ENCODE data around the gene SLC26A11.
"Not testable (repeated sequence)": the region's sequence is repeated elsewhere in the genome, so short reads cannot be mapped to it uniquely, and the experiment has no call there.

SLC26A11 gene

GRCh38 chr17:80196652-80197051 is 23.6 kb upstream of the SLC26A11 start:
- DNase-seq (ENCODE audit: low spot score), result no peak

DNA sequence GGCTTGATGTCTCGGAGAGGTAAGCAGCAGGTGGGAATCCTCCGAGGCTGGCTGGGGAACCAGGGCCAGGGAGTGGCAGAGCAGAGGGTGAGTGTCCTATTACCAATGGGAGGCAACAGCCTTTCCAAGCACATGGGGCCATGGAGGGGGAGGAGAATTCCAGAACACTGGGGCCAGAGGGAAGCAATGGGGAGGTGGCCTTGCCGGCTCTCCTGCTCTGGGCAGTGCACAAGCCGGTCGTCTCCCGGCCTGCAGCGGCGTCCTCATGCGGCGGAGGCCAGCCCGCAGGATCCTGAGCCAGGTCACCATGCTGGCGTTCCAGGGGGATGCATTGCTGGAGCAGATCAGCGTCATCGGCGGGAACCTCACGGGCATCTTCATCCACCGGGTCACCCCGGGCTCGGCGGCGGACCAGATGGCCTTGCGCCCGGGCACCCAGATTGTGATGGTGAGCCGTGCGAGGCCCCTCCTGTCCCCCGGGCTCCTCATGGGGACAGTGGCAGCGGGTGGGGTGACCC is 22.0 kb upstream of the SLC26A11 start:
- no peak for DNase-seq (ENCODE audit: low spot score)

GRCh38 chr17:80199295-80199694 is 20.9 kb upstream of the SLC26A11 start:
- not testable (repeated sequence) for DNase-seq (ENCODE audit: low spot score)

- DNase-seq (ENCODE audit: low spot score), result no peak
Measured at GRCh38 chr17:80201446-80201845, 18.8 kb upstream of the SLC26A11 start.

GRCh38 chr17:80202197-80202596 is 18.0 kb upstream of the SLC26A11 start:
- DNase-seq (ENCODE audit: low spot score), result no peak

- no peak for DNase-seq (ENCODE audit: low spot score)
Measured at GRCh38 chr17:80203471-80203963, 16.7 kb upstream of the SLC26A11 start.

DNA sequence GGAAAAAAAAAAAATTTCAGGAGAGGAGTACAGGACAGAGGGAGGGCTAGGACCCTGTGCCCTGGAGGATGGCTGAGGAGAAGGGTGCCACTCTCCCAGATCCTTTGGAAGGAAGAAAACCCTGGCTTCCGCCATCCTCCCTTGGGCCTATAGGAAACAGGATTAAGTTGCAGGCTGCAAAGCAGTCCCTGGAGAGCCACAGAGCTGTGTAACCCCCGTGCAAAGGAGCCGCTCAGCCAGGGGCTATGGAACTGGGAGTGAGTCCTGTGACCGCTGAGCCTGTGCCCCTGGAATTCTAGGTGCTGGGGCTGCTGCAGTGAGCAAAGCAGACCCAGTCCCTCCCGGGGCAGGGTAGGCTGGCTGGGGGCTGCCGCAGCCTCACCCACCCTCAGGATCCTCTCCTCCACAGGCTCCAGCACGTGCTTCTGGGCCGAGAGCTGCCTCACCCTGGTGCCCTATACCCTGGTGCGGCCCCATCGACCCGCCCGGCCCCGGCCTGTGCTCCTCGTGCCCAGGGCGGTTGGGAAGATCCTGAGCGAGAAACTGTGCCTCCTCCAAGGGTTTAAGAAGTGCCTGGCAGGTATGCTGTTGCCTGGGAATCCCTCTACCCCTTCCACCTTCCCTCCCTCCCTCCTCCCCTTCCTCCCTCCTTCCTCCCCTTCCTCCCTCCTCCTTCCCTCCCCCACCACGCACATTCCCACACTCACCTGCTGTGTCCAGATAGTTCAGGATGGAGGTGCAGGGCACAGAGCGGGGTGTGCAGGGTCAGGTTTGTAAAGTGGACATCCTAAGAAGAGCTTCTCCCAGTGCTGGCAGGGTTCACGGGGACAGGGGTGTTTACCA is 15.4 kb upstream of the SLC26A11 start:
- DNase-seq (ENCODE audit: low spot score), result no peak

- DNase-seq (ENCODE audit: low spot score), result no peak
Measured at GRCh38 chr17:80205811-80206210, 14.4 kb upstream of the SLC26A11 start.

DNA sequence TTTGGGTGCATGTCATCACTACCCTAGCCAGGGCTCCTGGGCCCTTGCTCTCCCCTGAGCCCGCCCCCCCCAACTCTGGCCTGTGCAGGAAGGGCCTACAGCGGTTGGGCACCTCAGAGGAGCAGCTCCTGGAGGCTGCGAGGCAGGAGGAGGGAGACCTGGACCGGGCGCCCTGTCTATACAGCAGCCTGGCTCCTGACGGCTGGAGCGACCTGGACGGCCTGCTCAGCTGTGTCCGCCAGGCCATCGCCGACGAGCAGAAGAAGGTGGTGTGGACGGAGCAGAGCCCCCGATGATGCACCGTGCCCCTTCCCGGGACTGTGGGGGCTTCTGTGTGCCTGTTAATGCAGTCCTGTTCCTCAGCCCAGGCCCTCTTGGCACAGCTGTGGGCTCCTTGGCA is 12.2 kb upstream of the SLC26A11 start:
- DNase-seq (ENCODE audit: low spot score), result no peak

DNA sequence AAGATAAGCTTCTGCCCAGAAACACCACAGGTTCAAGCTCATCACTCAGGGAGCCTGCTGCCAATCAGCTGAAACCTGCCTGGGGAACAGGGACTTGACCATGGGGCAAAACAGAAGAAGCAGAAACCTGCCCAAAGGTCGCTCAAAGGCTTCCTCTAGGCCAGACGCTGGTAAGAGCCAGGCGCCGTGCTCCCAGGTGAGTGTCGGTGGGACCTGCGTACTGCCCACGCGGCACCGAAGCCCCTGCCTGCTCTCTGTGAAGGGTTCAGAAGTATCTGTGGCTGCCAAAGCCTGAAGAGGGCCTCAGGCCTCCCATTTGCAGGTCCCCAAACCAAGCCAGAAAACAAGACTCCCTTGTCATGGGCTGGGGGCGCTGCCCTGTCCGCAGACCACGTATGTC is 10.5 kb upstream of the SLC26A11 start:
- no peak for DNase-seq (ENCODE audit: low spot score)

DNA sequence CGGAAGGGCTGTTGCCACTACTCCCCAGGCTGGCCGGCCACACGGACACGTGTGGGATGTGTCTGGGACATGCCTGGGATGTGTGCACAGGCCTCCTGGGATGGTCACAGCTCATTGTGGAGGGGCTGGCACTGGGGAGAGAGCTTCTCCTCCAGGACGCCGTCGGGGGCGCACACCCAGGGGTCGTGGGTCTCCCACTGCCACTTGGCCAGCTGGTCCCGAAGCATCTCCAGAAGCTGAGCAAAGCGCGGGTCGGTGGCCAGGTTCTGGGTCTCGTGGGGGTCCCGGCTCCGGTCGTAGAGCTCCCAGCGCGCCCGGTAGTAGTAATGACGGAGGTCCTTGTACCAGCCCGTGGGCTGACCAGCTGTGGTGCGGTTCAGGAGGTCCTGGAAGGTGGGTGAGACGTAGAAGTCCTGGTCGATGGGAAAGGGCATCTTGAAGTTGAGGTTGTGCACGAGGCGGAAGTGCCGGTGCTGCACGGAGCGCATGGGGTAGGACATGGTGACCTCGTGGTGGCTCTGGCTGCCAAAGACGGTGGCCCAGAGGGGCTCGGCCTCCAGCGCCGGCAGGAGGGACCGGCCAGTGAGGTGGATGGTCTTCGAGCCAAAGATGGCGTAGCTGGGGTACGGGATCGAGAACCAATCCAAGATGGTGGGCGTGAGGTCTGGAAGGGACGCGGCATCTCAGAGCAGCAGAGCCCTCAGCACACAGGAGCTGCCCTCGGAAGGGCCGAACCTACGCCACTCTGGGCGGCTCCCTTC is 9.7 kb upstream of the SLC26A11 start:
- no peak for DNase-seq (ENCODE audit: low spot score)

DNA sequence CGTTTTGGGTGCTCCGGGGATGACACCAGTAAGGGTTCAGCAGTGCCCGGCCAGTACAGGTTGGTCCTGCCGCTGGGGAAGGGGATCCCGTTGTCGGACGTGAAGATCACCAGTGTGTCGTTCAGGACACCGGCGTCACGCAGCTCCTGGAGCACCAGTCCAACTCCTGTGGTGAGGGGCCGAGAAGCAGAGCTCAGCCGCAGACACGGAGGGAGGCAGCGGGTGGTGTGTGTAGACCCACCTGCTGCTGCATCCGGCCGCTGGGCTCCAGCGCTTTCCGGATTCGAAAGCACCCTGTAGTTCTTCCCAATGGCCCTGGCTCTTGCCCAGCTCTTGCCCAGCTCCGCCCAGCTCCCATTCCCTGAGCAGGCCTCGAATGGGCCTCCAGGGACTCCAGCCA is 8.1 kb upstream of the SLC26A11 start:
- DNase-seq (ENCODE audit: low spot score), result no peak

DNA sequence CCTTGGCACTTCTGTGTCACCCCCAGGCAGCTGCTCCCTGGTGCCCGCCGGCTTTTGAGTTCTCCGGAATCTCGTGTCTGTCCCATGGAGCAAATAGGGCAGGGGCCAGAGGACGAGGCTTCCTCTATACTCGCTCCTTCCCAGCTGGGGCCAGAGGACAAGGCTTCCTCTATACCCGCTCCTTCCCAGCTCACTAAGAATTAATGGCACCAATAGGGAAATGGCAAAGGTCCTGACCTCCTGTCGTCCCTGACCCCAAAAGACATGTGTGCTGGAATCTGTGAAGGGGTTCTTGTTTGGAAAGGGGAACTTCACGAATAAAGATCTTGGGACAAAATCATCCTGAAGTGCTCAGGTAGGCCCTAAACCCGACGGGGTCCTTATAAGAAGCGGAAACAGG is 7.7 kb upstream of the SLC26A11 start:
- DNase-seq (ENCODE audit: low spot score), result no peak

DNA sequence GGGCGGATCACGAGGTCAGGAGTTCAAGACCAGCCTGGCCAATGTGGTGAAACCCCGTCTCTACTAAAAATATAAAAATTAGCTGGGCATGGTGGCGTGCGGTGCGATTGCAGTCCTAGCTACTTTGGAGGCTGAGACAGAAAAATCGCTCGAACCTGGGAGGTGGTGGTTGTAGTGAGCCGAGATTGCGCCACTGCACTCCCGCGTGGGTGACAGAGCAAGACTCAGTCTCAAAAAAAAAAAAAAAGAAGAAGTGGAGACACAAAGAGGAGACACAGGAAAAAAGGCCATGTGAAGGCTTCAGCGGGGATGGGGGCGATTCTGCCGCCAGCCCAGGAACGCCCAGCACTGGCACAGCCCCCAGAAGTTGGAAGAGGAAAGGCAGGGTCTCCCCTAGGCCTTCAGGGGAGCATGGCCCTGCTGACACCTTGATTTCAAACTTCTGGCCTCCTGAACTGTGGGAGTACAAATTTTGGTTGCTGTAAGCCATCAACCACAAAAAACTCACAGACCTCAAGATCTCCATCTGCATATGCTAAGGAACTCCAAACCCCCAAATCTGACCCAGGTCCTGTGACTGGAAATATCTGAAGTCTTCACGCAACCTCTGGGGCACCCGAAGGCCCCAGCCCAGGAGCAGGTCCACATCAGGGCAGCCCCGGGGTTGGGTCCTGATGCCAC is 7.1 kb upstream of the SLC26A11 start:
- no peak for DNase-seq (ENCODE audit: low spot score)

- no peak for DNase-seq (ENCODE audit: low spot score)
Measured at GRCh38 chr17:80213643-80213975, 6.6 kb upstream of the SLC26A11 start.

DNA sequence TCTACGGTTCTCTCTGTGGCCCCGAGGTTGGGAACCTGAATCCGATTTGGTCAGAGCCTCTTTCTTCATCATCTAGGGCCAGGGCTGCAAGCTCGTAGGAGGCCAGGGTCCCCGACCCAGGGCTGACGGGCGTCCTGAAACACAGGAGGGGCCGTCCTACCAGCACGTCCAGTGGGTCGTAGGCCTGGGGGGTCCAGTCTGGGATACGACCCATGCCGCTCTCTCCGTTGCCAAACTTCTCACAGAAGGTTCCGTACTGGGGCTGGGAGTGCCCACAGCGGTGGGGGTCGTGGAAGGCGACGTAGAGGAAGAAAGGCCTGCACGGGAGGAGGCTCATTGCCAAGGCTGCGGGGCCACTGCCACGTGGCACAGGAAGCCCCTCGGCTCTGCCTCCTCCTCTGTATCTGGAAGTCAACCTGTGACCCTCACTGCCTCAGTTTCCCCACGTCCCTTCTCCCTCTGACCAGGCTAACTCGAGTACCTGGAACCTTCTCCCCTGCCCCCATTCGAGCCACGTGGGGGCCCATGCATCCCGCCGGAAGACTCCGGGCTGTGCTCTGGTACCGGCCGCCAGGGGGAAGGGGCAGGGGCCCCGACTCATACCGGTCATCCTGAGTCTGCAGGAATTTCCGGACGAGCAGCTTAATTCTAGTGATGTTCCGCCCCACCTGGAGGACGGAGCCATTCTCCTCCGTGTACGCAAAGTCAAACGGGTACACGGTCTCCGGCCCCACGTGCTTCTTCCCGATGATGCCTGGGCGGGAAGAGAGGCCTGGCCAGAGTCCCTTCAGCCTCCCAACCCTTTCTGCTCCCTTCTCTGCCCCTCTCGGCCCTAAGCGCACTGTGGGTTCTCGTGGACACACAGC is 6.0 kb upstream of the SLC26A11 start:
- DNase-seq (ENCODE audit: low spot score), result no peak

GRCh38 chr17:80214878-80215210 is 5.4 kb upstream of the SLC26A11 start:
- no peak for DNase-seq (ENCODE audit: low spot score)

GRCh38 chr17:80216473-80217456 is 3.5 kb upstream of the SLC26A11 start:
- DNase-seq (ENCODE audit: low spot score), result no peak

DNA sequence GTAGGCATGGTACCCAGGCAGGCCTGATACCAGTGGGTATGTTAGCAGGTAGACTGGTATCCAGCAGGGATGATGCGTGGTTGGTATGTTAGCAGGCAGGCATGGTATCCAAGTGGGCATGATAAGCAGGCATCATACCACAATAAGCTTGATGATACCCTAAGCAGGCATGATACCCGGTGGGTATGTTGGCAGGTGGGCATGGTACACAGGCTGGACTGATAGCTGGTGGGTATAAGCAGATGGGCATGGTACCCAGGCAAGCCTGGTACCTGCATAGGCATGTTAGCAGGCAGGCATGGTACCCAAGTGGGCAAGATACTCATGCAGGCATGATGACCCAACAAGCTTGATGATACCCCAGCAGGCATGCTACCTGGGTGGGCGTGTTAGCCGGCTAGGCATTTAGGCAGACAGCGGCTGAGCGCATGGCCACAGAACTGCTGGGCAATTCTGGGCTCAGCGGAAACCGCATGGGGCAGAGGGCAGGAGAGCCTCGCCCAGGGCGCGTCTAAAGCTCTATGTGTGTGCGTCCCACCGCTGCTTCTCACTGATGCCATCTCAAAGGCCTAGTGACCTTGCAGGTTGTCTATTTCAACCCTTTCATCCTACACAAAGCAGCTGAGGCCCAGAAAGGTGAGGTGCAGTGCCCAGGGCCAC is 2.4 kb upstream of the SLC26A11 start:
- DNase-seq (ENCODE audit: low spot score), result no peak

DNA sequence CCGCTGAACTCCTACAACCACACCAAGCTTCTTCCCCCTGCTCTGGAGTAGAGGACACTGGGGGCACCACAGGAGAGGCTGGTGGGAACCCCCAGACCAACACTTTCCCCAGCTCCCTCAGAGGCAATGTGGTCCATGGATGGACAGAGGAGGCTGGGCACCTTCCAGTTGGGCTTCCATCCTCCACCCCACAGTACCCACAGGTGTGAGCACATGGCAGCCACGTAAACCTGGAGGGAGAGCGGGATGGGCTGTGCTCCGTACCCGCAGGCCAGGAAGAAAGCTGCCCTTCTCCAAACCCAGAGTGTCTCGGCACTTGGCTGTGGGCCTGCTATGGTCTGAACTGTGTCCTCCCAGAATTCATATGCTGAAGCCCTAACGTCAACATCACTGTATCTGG is 1.8 kb upstream of the SLC26A11 start:
- no peak for DNase-seq (ENCODE audit: low spot score)

All from kidney tubule cell (primary cell).